ENCODE measurements around the gene COL4A2. TPM values are rescaled to one million over a fixed set of nuclear protein-coding genes. Genes with fewer than 3 reads are reported as not detected.

Gene COL4A2
- polyA plus RNA-seq, 2 of the 4 experiments (the other 2 are of a cell fraction), result 46.9 to 119 TPM

DNA sequence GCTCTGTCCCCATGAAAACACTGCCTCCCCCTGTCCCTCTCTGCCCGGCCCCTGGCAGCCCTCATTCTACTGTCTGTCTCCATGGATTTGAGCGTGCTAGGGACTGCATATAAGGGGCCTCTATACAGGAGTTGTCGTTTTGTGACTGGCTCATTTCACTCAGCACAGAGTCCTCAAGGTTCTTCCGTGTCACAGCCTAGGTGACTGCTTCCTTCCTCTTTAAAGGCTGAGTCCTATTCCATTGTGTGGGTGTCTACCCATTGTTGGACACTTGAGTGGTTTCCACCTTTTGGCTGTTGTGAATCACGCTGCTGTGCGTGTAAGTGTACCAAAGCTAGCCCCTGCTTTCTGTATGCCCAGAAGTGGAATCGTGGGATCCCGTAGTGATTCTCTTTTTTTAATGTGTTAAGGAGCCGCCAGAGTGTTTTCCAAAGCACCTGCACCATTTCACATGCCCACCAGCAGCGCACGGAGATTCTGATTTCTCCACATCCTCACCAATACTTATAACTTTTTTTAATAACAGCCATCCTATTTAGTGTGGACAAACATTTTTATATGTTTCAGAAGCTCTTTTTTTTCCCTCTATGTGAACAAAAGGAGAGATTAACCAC lies 116.7 kb downstream of the COL4A2 start:
- no peaks in the 10 kb centered on the region for H3K9me3 ChIP-seq
- ATAC-seq (no peak), FAIRE-seq (no peak), DNase-seq (ENCODE audit: low read depth in 1 of 2, low spot score in 1 of 2) (no peak)
- no peak overlapping the region for H3K4me3 ChIP-seq
- TF ChIP-seq, protein P1, sequence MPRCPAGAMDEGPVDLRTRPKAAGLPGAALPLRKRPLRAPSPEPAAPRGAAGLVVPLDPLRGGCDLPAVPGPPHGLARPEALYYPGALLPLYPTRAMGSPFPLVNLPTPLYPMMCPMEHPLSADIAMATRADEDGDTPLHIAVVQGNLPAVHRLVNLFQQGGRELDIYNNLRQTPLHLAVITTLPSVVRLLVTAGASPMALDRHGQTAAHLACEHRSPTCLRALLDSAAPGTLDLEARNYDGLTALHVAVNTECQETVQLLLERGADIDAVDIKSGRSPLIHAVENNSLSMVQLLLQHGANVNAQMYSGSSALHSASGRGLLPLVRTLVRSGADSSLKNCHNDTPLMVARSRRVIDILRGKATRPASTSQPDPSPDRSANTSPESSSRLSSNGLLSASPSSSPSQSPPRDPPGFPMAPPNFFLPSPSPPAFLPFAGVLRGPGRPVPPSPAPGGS (IDR thresholded peaks at IDR 0.05), result no peak
- TF ChIP-seq PHF8 (IDR thresholded peaks at IDR 0.05; ENCODE audit: borderline replicate concordance, low read depth) (no peak), ZNF302 (CRISPR knock-in tag; IDR thresholded peaks at IDR 0.05) (no peak), E2F6 (IDR thresholded peaks at IDR 0.05; ENCODE audit: borderline replicate concordance, low read depth) (no peak), ZSCAN20 (CRISPR knock-in tag; IDR thresholded peaks at IDR 0.05) (no peak), TFCP2L1 (CRISPR knock-in tag; IDR thresholded peaks at IDR 0.05) (no peak), CHD2 (IDR thresholded peaks at IDR 0.05; ENCODE audit: low read length, partially characterized antibody) (no peak), MAX (IDR thresholded peaks at IDR 0.05) (no peak), MAFK (IDR thresholded peaks at IDR 0.05; ENCODE audit: partially characterized antibody) (no peak), FOXS1 (CRISPR knock-in tag; IDR thresholded peaks at IDR 0.05) (no peak), EP300 (IDR thresholded peaks at IDR 0.05) (no peak), HEYL (CRISPR knock-in tag; IDR thresholded peaks at IDR 0.05) (no peak), KDM5A (IDR thresholded peaks at IDR 0.05) (no peak), ESRRA (IDR thresholded peaks at IDR 0.05; ENCODE audit: borderline replicate concordance, low read length) (no peak), EHMT2 (IDR thresholded peaks at IDR 0.05; ENCODE audit: low read depth) (no peak), SREBF2 (IDR thresholded peaks at IDR 0.05) (no peak), CBX8 (IDR thresholded peaks at IDR 0.05) (no peak), CBX2 (IDR thresholded peaks at IDR 0.05; ENCODE audit: borderline replicate concordance, low read depth) (no peak)
- TF ChIP-seq, protein P2, sequence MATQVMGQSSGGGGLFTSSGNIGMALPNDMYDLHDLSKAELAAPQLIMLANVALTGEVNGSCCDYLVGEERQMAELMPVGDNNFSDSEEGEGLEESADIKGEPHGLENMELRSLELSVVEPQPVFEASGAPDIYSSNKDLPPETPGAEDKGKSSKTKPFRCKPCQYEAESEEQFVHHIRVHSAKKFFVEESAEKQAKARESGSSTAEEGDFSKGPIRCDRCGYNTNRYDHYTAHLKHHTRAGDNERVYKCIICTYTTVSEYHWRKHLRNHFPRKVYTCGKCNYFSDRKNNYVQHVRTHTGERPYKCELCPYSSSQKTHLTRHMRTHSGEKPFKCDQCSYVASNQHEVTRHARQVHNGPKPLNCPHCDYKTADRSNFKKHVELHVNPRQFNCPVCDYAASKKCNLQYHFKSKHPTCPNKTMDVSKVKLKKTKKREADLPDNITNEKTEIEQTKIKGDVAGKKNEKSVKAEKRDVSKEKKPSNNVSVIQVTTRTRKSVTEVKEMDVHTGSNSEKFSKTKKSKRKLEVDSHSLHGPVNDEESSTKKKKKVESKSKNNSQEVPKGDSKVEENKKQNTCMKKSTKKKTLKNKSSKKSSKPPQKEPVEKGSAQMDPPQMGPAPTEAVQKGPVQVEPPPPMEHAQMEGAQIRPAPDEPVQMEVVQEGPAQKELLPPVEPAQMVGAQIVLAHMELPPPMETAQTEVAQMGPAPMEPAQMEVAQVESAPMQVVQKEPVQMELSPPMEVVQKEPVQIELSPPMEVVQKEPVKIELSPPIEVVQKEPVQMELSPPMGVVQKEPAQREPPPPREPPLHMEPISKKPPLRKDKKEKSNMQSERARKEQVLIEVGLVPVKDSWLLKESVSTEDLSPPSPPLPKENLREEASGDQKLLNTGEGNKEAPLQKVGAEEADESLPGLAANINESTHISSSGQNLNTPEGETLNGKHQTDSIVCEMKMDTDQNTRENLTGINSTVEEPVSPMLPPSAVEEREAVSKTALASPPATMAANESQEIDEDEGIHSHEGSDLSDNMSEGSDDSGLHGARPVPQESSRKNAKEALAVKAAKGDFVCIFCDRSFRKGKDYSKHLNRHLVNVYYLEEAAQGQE (IDR thresholded peaks at IDR 0.05), result no peak
- TF ChIP-seq, protein P3, sequence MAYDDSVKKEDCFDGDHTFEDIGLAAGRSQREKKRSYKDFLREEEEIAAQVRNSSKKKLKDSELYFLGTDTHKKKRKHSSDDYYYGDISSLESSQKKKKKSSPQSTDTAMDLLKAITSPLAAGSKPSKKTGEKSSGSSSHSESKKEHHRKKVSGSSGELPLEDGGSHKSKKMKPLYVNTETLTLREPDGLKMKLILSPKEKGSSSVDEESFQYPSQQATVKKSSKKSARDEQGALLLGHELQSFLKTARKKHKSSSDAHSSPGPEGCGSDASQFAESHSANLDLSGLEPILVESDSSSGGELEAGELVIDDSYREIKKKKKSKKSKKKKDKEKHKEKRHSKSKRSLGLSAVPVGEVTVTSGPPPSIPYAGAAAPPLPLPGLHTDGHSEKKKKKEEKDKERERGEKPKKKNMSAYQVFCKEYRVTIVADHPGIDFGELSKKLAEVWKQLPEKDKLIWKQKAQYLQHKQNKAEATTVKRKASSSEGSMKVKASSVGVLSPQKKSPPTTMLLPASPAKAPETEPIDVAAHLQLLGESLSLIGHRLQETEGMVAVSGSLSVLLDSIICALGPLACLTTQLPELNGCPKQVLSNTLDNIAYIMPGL (CRISPR knock-in tag; IDR thresholded peaks at IDR 0.05; ENCODE audit: borderline replicate concordance), result no peak
- no peak overlapping the region for H3K4me2 ChIP-seq
- 92% methylated on average over 11 of the region's 11 CpGs for WGBS (ENCODE audit: missing lambda C conversion rate)
- peaks cover 21% of the 10 kb centered on the region for H3K4me1 ChIP-seq
- ChIA-PET POLR2A (no interaction called here), CTCF (interaction anchor here (0.7 to 1.1 kb wide), 2 partner anchors 12 to 100 kb away, joined by 3 read pairs; no protein-coding TSS in a partner anchor)
- H3K27ac ChIP-seq, result peak overlapping the region in 1 of 2 experiments; percentile 68; a peak in 2 of 6 replicates
